Neural cell (in vitro differentiated cells): ENCODE results near the gene LTBP4. TPM values are rescaled to one million over a fixed set of nuclear protein-coding genes. Genes with fewer than 3 reads are reported as not detected.
"Not testable (repeated sequence)": the region's sequence is repeated elsewhere in the genome, so short reads cannot be mapped to it uniquely, and the experiment has no call there.

ENCODE experiments used
- H2AFZ ChIP-seq: fragments of 200-600, 300-800 bp; sonication (generic), shearing (Covaris generic); 2 replicates; pipeline ENCODE4 v1.6.0; 2014; ENCODE audit warnings: low read depth, mild to moderate bottlenecking, antibody characterized with exemption, low read length, moderate library complexity
- H3F3A ChIP-seq: fragments of 200-600 bp; shearing (Covaris generic); 2 replicates; pipeline ENCODE4 v1.6.1; 2016; ENCODE audit warnings: mild to moderate bottlenecking, moderate library complexity, mixed read lengths, antibody characterized with exemption, low read length; ENCODE audit not compliant: insufficient read depth, poor library complexity, severe bottlenecking
- H3K27ac ChIP-seq: fragments of 200-600, 300-800 bp; sonication (generic), shearing (Covaris generic); 2 replicates; pipeline ENCODE4 v1.5.1; 2014; ENCODE audit warnings: mild to moderate bottlenecking, low read length, moderate library complexity
- H3K27me3 ChIP-seq: fragments of 300-800, 200-600 bp; sonication (generic), shearing (Covaris generic); 2 replicates; pipeline ENCODE4 v1.6.0; 2014; ENCODE audit warnings: mild to moderate bottlenecking, low read depth, low read length, moderate library complexity; ENCODE audit not compliant: insufficient read depth
- H3K36me3 ChIP-seq: fragments of 300-800, 200-600 bp; sonication (generic), shearing (Covaris generic); 2 replicates; pipeline ENCODE4 v1.5.1; 2014; ENCODE audit warnings: mild to moderate bottlenecking, antibody characterized with exemption, low read length, moderate library complexity; ENCODE audit not compliant: insufficient read depth
- H3K4me2 ChIP-seq: fragments of 300-800, 200-600 bp; sonication (generic), shearing (Covaris generic); 2 replicates; pipeline ENCODE4 v1.6.0; 2014; ENCODE audit warnings: mild to moderate bottlenecking, low read length
- H3K4me3 ChIP-seq: fragments of 300-800, 200-600 bp; sonication (generic), shearing (Covaris generic); 2 replicates; pipeline ENCODE4 v1.5.1; 2014; ENCODE audit warnings: mild to moderate bottlenecking, low read length, moderate library complexity
- H3K79me2 ChIP-seq: fragments of 200-600 bp; shearing (Covaris generic); replicated peaks from 2 replicates; pipeline ENCODE4 v1.6.0; 2014; ENCODE audit warnings: mild to moderate bottlenecking, low read length, moderate library complexity; ENCODE audit not compliant: insufficient read depth
- H3K9ac ChIP-seq: fragments of 300-800, 200-600 bp; sonication (generic), shearing (Covaris generic); 2 replicates; pipeline ENCODE4 v1.6.1; 2016; ENCODE audit warnings: mild to moderate bottlenecking, low read length, mixed read lengths
- H3K9me2 ChIP-seq: fragments of 200-600 bp; shearing (Covaris generic); 2 replicates; pipeline ENCODE4 v1.6.1; 2016; ENCODE audit warnings: mild to moderate bottlenecking, low read length, mixed read lengths; ENCODE audit not compliant: insufficient read depth
- H3K9me3 ChIP-seq: fragments of 200-600, 300-800 bp; sonication (generic), shearing (Covaris generic); 2 replicates; pipeline ENCODE4 v1.6.1; 2016; ENCODE audit warnings: mild to moderate bottlenecking, mixed run types, low read length, moderate library complexity, mixed read lengths
- H4K20me1 ChIP-seq: fragments of 200-600 bp; shearing (Covaris generic); 2 replicates; pipeline ENCODE4 v1.6.1; 2016; ENCODE audit warnings: mild to moderate bottlenecking, mixed run types; ENCODE audit not compliant: insufficient read depth
- EZH2 ChIP-seq: fragments of 200-600, 300-800 bp; shearing (Covaris generic), sonication (generic); IDR thresholded peaks from 2 replicates; pipeline ENCODE4 v1.6.1; 2014; ENCODE audit warnings: antibody characterized with exemption, low read length, borderline replicate concordance, mild to moderate bottlenecking; ENCODE audit not compliant: insufficient read depth, poor library complexity, severe bottlenecking
- MXI1 ChIP-seq: fragments of 450-650 bp; conservative IDR thresholded peaks from 2 replicates; pipeline ENCODE4 v1.6.1; 2014; ENCODE audit warnings: antibody characterized with exemption, mild to moderate bottlenecking; ENCODE audit not compliant: poor library complexity, severe bottlenecking
- SMC3 ChIP-seq: fragments of 450-650 bp; conservative IDR thresholded peaks from 2 replicates; pipeline ENCODE4 v1.6.1; 2014; ENCODE audit warnings: antibody characterized with exemption, mild to moderate bottlenecking, moderate library complexity; ENCODE audit not compliant: poor library complexity
- polyA plus RNA-seq: library from polyadenylated mRNA; depleted of rRNA; stranded (reverse); fragments of >200 nt; gene quantifications from 2 replicates; pipeline ENCODE4 v1.2.3, GENCODE V29; 2014
- TF ChIP-seq, protein P1 (sequence below): fragments of 450-650 bp; IDR thresholded peaks from 2 replicates; pipeline ENCODE4 v1.5.1; 2014; ENCODE audit warnings: antibody characterized with exemption, mild to moderate bottlenecking, moderate library complexity; ENCODE audit not compliant: poor library complexity, severe bottlenecking

Gene LTBP4
- polyA plus RNA-seq, 1 donor from 2014 or later: 55.6 TPM

DNA sequence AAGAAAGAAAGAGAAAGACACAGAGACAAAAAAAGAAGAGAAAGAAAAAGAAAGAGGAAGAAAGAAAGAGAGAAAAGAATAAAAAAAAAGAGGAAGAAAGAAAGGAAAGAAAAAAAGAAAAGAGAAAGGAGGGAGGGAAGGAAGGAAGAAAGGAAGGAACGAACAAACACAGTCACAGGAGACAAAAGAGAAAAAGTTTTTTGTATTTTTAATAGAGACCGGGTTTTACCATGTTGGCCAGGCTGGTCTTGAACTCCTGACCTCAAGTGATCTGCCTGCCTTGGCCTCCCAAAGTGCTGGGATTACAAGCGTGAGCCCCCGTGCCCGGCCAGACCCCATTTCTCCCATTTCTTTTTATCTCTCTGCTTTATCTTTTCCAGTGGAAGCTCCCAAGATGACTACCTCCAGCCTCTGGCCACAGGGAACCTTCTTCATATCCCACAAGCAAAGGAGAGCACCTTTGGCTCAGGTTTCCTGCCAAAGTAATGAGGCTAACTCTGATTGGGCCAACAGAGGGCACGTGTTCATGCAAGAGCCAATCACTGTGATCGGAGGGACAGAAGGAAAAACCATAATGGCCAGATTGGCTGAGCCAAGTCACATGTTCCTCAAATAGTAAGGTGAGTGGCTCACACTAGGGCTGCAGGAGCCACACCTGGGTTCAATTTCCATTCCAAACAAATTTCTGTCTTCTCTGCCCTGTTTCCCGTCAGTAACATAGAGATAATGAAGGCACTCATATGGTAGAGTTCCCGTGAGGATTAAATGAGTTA, 48.9 kb downstream of the LTBP4 start:
- not testable (repeated sequence) for H4K20me1 ChIP-seq, H3K9me3 ChIP-seq, H3K9me2 ChIP-seq, H3K27ac ChIP-seq, H2AFZ ChIP-seq, H3F3A ChIP-seq, H3K27me3 ChIP-seq, H3K4me2 ChIP-seq, H3K36me3 ChIP-seq, H3K4me3 ChIP-seq, H3K79me2 ChIP-seq, H3K9ac ChIP-seq

DNA sequence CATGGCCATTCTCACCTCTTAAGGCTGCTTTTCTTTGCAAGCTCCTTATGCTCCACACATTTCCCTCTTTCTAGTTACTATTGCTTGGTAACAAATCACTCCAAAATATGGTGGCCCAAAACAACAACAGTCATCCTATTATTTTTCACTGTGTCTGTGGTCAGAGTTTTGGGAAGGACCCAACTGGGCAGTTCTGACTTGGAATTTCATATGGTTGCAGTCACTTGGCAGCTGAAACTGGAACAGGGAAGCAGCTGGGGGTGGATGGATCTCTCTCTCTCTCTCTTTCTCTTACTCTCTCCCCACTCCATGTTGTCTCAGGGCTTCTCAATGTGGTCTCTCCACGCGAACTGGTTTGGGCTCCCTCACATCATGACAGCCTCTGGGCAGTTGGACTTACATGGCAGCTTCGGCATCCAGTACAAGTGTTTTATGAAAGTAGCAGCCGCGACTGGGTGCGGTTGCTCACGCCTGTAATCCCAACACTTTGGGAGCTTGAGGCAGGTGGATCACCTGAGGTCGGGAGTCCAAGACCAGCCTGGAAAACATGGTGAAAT, 49.7 kb downstream of the LTBP4 start:
- Histone ChIP-seq H3K27me3 (no peaks in the 10 kb centered on the region), H3K9ac (no peak overlapping the region), H3K27ac (no peak overlapping the region), H2AFZ (no peak overlapping the region), H3F3A (no peaks in the 10 kb centered on the region), H3K79me2 (no peaks in the 10 kb centered on the region), H3K9me2 (no peaks in the 10 kb centered on the region), H3K4me2 (no peak overlapping the region), H4K20me1 (no peaks in the 10 kb centered on the region), H3K36me3 (no peaks in the 10 kb centered on the region), H3K4me3 (no peak overlapping the region), H3K9me3 (no peaks in the 10 kb centered on the region)
- TF ChIP-seq EZH2 (no peak), MXI1 (no peak), SMC3 (no peak)
- TF ChIP-seq, protein P1, sequence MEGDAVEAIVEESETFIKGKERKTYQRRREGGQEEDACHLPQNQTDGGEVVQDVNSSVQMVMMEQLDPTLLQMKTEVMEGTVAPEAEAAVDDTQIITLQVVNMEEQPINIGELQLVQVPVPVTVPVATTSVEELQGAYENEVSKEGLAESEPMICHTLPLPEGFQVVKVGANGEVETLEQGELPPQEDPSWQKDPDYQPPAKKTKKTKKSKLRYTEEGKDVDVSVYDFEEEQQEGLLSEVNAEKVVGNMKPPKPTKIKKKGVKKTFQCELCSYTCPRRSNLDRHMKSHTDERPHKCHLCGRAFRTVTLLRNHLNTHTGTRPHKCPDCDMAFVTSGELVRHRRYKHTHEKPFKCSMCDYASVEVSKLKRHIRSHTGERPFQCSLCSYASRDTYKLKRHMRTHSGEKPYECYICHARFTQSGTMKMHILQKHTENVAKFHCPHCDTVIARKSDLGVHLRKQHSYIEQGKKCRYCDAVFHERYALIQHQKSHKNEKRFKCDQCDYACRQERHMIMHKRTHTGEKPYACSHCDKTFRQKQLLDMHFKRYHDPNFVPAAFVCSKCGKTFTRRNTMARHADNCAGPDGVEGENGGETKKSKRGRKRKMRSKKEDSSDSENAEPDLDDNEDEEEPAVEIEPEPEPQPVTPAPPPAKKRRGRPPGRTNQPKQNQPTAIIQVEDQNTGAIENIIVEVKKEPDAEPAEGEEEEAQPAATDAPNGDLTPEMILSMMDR: no peak

DNA sequence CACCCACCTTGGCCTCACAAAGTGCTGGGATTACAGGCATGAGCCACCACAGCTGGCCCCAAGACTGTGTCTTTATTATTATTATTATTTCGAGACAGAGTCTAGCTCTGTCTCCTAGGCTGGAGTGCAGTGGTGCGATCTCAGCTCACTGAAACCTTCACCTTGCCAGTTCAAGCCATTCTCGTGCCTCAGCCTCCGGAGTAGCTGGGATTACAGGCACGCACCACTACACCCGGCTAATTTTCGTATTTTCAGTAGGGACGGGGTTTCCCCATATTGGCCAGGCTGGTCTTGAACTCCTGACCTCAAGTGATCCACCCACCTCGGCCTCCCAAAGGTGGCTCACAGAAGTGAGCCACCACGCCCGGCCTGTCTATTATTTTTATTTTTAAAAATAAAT, 51.1 kb downstream of the LTBP4 start:
- not testable (repeated sequence) for H3K9ac ChIP-seq, H3K4me3 ChIP-seq, H3K79me2 ChIP-seq, H4K20me1 ChIP-seq, H3K36me3 ChIP-seq, H3K27me3 ChIP-seq, H3K9me3 ChIP-seq, H3K27ac ChIP-seq, H3K9me2 ChIP-seq, H3F3A ChIP-seq, H3K4me2 ChIP-seq, H2AFZ ChIP-seq

DNA sequence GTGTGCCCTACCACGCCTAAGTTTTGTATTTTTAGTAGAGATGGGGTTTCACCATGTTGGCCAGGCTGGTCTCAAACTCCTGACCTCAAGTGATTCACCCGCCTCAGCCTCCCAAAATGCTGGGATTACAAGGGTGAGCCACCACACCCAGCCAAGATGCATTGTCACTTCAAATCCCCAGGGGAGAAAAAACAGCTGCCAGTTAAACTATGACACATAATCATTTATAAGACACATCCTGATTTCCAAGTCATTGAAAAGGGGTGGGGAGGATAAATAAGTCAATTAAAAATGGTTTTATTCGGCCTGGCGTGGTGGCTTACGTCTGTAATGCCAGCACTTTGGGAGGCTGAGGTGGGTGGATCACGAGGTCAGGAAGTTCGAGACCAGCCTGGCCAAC, 54.5 kb downstream of the LTBP4 start:
- H2AFZ ChIP-seq, H3F3A ChIP-seq, H3K9ac ChIP-seq, H3K9me2 ChIP-seq, H4K20me1 ChIP-seq, H3K4me2 ChIP-seq, H3K79me2 ChIP-seq, H3K4me3 ChIP-seq, H3K27ac ChIP-seq, H3K36me3 ChIP-seq, H3K9me3 ChIP-seq, H3K27me3 ChIP-seq: not testable (repeated sequence)
